K562 (cell line): ENCODE data around the gene TRIP12. TPM values are rescaled to one million over a fixed set of nuclear protein-coding genes. Genes with fewer than 3 reads are reported as not detected.

Experiments used
- DNMT1 ChIP-seq: fragments of 450-650 bp; IDR thresholded peaks from 2 replicates; pipeline ENCODE4 v1.6.1; 2016; ENCODE audit warnings: antibody characterized with exemption, mild to moderate bottlenecking
- ETV1 ChIP-seq: fragments of 450-650 bp; conservative IDR thresholded peaks from 2 replicates; pipeline ENCODE4 v1.6.1; 2016; ENCODE audit warnings: missing genetic modification characterization, control low read depth, low read depth, missing compliant biosample characterization
- FOXJ2 ChIP-seq: fragments of 200-800 bp; sonication (Bioruptor generic); IDR thresholded peaks from 2 replicates; pipeline ENCODE4 v1.6.1; 2016; ENCODE audit warnings: missing genetic modification characterization, missing compliant biosample characterization
- FOXJ3 ChIP-seq: sonication (generic); formaldehyde crosslinking; IDR thresholded peaks from 2 replicates; pipeline ENCODE4 v1.4.0; 2020; ENCODE audit warnings: mild to moderate bottlenecking, missing genetic modification reagents
- ILK ChIP-seq: fragments of 450-650 bp; IDR thresholded peaks from 2 replicates; pipeline ENCODE4 v1.6.1; 2016; ENCODE audit warnings: missing genetic modification characterization, low read depth, mild to moderate bottlenecking, missing compliant biosample characterization, moderate library complexity, borderline replicate concordance
- MAZ ChIP-seq, 2 experiments: fragments of 450-650 bp in 1 of 2; sonication (generic) in 1 of 2; formaldehyde crosslinking; IDR thresholded peaks in 1 of 2; conservative IDR thresholded peaks in 1 of 2; 2 replicates each; pipeline versions ENCODE4 v1.4.0 to v1.5.0; 2020; ENCODE audit warnings: mild to moderate bottlenecking in 1 of 2, missing genetic modification reagents in 1 of 2
- MCM5 ChIP-seq: fragments of 450-650 bp; IDR thresholded peaks from 2 replicates; pipeline ENCODE4 v1.6.1; 2016; ENCODE audit warnings: low read depth
- MYBL2 ChIP-seq, 2 experiments: fragments of 450-650 bp in 1 of 2; sonication (generic) in 1 of 2; formaldehyde crosslinking in 1 of 2; IDR thresholded peaks; 2 replicates each; pipeline versions ENCODE4 v1.6.1 to v1.8.1; 2017 to 2022; ENCODE audit warnings: borderline replicate concordance in 1 of 2, inconsistent platforms in 1 of 2, low read depth in 1 of 2, mild to moderate bottlenecking in 1 of 2, missing genetic modification reagents in 1 of 2, moderate library complexity in 1 of 2
- NCOA2 ChIP-seq, 2 experiments: fragments of 450-650 bp; IDR thresholded peaks; 2 replicates each; pipeline ENCODE4 v1.6.1; 2018; ENCODE audit warnings: mild to moderate bottlenecking in 2 of 2, moderate library complexity in 1 of 2; ENCODE audit not compliant: partially characterized antibody in 2 of 2
- RNF219 ChIP-seq: fragments of 250-450 bp; sonication (Bioruptor Pico); IDR thresholded peaks from 2 replicates; pipeline ENCODE4 v1.5.0; 2022; ENCODE audit warnings: mild to moderate bottlenecking
- TFE3 ChIP-seq: fragments of 450-650 bp; formaldehyde crosslinking; IDR thresholded peaks from 2 replicates; pipeline ENCODE4 v1.4.0; 2020; ENCODE audit warnings: mild to moderate bottlenecking, mixed read lengths
- ZBTB1 ChIP-seq: sonication (generic); formaldehyde crosslinking; IDR thresholded peaks from 2 replicates; pipeline ENCODE4 v1.8.1; 2023; ENCODE audit warnings: missing genetic modification reagents, low read depth, mild to moderate bottlenecking, borderline replicate concordance
- ZFP36 ChIP-seq: fragments of 150-350 bp; IDR thresholded peaks from 2 replicates; pipeline ENCODE4 v1.6.1; 2018; ENCODE audit warnings: low read length, low read depth; ENCODE audit not compliant: partially characterized antibody
- ZMIZ1 ChIP-seq, 2 experiments: fragments of 150-350 bp in 1 of 2; IDR thresholded peaks; 2 replicates each; pipeline ENCODE4 v1.6.1; 2012 to 2016; ENCODE audit warnings: low read depth in 2 of 2, low read length in 2 of 2, mild to moderate bottlenecking in 1 of 2, moderate library complexity in 1 of 2
- polyA plus RNA-seq, 8 experiments: library from polyadenylated mRNA; depleted of rRNA in 4 of 8; stranded (reverse) in 5 of 8; unstranded in 3 of 8; fragments of >200 nt; fragmentation: Nextera tagmentation in 2 of 8; fragmentation: Illumina TruSeq in 1 of 8; extraction: Ambion mirVana in 2 of 8; extraction: Trizol in 1 of 8; gene quantifications; 2 replicates each; pipeline versions ENCODE4 v1.2.1 to v1.2.3, GENCODE V29; 2011 to 2014; ENCODE audit warnings: inconsistent platforms in 1 of 8, missing spikeins in 1 of 8
- total RNA-seq, 7 experiments: library from RNA; depleted of rRNA in 6 of 7; stranded (reverse); fragments of >200 nt in 6 of 7; fragmentation: Illumina TruSeq in 2 of 7; extraction: Trizol in 2 of 7; gene quantifications; 2 replicates each; pipeline versions ENCODE4 v1.2.1 to v1.2.3, GENCODE V29; 2011 to 2021; ENCODE audit warnings: low replicate concordance in 1 of 7

The TRIP12 gene
- total and polyA plus RNA-seq, 9 of the 15 experiments (the other 6 are each of a cell fraction or from before 2014, with no cell fraction given): 15.2 to 131 (median 80.1) TPM

- no peak for TF ChIP-seq ZBTB1 (CRISPR knock-in tag)
- TF ChIP-seq DNMT1: no peak
- no peak for TF ChIP-seq NCOA2 (IDR thresholded peaks at IDR 0.05; ENCODE audit: partially characterized antibody in 2 of 2)
- TF ChIP-seq ZMIZ1 (IDR thresholded peaks at IDR 0.05; ENCODE audit: low read depth in 2 of 2, low read length in 2 of 2): no peak
- TF ChIP-seq TFE3 (CRISPR knock-in tag): no peak
- no peak for TF ChIP-seq RNF219 (CRISPR knock-in tag)
- no peak for TF ChIP-seq FOXJ3 (CRISPR knock-in tag)
- TF ChIP-seq ILK (tag): no peak
- TF ChIP-seq FOXJ2: peak; percentile 33; the same call in 1 of the 2 replicates
- peak; percentile 41; the same call in 1 of the 2 replicates for TF ChIP-seq ETV1 (tag)
- TF ChIP-seq MAZ (CRISPR knock-in tag; conservative IDR thresholded peaks at IDR 0.05 in 1 of 2, IDR thresholded peaks at IDR 0.05 in 1 of 2): peak; percentile 94 to 97
- TF ChIP-seq MCM5: no peak
- no peak for TF ChIP-seq ZFP36
- no peak for TF ChIP-seq MYBL2 (IDR thresholded peaks at IDR 0.05; ENCODE audit: low read depth)
- no peak for TF ChIP-seq MYBL2 (CRISPR knock-in tag; IDR thresholded peaks at IDR 0.05; ENCODE audit: borderline replicate concordance)
Observed at GRCh38 chr2:229921892-229922448, at the start of gene TRIP12 (continued).
